GM19043 (cell line): ENCODE results near the gene CRACR2A.

ENCODE experiments used
- ATAC-seq: cut with Tn5 transposase; IDR thresholded peaks from one replicate; pipeline ENCODE4 v1.9.1; 2021; ENCODE audit warnings: low read depth; ENCODE audit not compliant: unreplicated experiment

CRACR2A gene

DNA sequence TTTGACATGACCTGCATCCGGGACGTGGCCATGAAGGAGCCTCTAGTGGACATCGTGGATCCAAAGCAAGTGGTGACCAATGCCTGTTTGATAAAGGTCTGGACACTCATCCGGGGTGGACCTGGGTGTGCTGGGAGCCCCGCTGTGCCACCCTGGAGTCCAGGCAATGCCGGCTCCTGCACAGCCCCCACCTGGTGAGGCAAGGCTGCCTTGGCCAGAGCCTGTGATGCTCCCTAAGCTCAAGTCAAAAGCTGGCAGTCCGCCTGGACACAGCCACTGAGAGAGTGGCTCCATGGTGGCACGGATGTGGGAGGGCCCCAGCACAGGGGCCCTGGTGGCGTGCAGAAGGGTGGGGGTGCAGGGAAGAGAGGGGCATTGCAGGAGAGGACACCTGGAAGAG is 176.0 kb downstream of the CRACR2A start:
- ATAC-seq, result no peak

DNA sequence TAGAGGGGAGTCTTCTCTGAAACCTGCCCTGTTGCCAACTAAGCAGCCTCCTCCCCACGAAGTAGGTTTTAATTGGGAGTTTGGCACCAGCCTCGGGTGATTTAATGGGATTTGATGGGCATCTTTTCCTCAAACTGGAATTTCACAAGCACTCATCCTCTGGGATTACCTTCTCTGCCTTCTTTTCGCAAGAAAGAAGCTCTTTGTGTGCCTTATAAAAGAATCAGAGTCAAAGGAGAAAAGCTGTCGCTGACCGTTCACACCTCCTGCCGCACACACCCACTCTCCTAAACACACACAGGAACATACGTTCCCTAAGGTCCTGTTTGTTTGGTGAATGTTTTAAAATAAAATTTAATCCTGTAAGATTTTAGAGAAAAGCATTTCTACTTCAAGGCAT is 177.9 kb downstream of the CRACR2A start:
- ATAC-seq, result no peak

DNA sequence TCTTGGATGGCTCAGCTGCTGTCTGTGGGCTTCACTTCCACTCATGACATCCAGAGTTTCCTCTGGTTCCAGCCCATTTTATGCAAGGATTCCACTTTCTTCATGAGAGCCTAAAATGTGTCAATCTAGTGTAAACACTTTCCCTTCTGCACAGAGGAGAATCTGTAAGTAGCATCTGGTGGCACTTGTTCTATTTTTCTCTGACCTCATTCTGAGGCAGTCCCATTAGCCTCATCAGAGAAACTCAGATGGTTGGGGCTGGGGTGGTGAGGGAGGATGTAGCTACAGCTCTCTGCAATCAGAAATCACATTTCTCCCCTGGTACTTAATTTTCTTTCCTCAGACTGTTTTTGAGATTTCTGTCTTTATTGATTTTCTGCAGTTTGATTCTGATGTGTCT is 180.3 kb downstream of the CRACR2A start:
- no peak for ATAC-seq

DNA sequence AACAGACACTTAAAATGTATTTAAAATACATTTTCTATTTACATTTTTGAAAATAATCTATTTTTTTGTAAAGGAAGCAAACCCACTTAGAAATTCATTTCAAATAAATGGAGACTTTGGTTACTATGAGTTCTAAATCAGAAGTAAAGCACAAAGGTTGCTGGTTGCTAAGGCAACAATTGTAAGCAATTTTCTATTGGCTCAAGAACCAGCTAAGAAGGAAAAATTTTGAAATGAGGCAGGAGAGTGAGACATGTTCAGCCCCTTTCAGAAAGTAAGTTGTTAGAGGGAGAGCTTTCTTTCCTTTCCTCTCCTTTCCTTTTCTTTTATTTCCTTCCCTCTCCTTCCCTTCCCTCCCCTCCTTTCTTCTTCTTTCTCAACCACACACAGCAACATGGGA is 181.2 kb downstream of the CRACR2A start:
- no peak for ATAC-seq

DNA sequence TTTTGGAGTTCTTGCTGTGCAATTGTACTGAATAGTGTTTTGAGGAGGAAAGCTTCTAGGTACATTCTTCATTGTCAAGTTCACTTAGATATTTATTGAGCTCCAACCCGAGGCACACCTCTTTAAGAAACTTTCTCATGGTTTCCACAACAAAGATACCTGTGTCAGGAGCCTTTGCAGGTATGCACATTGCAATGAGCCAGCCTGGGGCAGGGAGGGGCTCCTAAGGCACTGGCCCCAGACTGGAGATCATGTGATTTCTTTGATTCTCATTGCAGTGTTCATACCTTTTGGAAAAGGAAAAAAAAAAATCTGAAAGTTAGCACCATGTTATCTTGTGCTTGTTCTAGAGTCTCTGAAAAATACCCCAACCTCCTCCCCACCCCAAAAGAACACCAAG is 181.6 kb downstream of the CRACR2A start:
- no peak for ATAC-seq

- ATAC-seq, result no peak
Measured at GRCh38 chr12:3568695-3569094, 184.2 kb downstream of the CRACR2A start.

GRCh38 chr12:3565985-3566384 is 186.9 kb downstream of the CRACR2A start:
- no peak for ATAC-seq
